HL-60 (cell line): ENCODE data around the gene RPL13A.
A peak's percentile ranks its signal among the peaks of the same experiment; 100 is the strongest.

ENCODE experiments used
- DNase-seq, 2 experiments: peaks; one replicate each; pipeline ENCODE4 v3.0.0-alpha.2; 2010 to 2020; ENCODE audit warnings: low read depth in 1 of 2, low spot score in 1 of 2
- H3K27ac ChIP-seq: fragments of 250-450 bp; sonication (Bioruptor Pico); replicated peaks from 2 replicates; pipeline ENCODE4 v1.5.1; 2020; ENCODE audit warnings: mild to moderate bottlenecking, moderate library complexity
- H3K27me3 ChIP-seq: fragments of 250-450 bp; sonication (Bioruptor Pico); 2 replicates; pipeline ENCODE4 v1.5.1; 2021; ENCODE audit warnings: mild to moderate bottlenecking, moderate library complexity; ENCODE audit not compliant: insufficient read depth, poor library complexity, severe bottlenecking
- H3K4me3 ChIP-seq: replicated peaks from 2 replicates; pipeline ENCODE4 v1.5.1; 2011; ENCODE audit warnings: mild to moderate bottlenecking, control low read depth, low read length; ENCODE audit not compliant: insufficient read depth
- GABPA ChIP-seq: IDR thresholded peaks from 2 replicates; pipeline ENCODE4 v1.6.1; 2012; ENCODE audit warnings: low read depth
- POLR2AphosphoS5 ChIP-seq: IDR thresholded peaks from 2 replicates; pipeline ENCODE4 v1.6.1; 2012; ENCODE audit warnings: low read depth
- REST ChIP-seq: IDR thresholded peaks from 2 replicates; pipeline ENCODE4 v1.6.1; 2012; ENCODE audit warnings: low read depth; ENCODE audit not compliant: insufficient replicate concordance
- SPI1 ChIP-seq: IDR thresholded peaks from 2 replicates; pipeline ENCODE4 v1.6.1; 2012; ENCODE audit warnings: low read depth, mild to moderate bottlenecking, borderline replicate concordance
- TF ChIP-seq, protein P1 (sequence below): IDR thresholded peaks from one replicate; pipeline ENCODE4 v1.5.1; 2011; ENCODE audit warnings: low read length, control low read depth, inconsistent platforms; ENCODE audit not compliant: insufficient read depth

The RPL13A gene

DNA sequence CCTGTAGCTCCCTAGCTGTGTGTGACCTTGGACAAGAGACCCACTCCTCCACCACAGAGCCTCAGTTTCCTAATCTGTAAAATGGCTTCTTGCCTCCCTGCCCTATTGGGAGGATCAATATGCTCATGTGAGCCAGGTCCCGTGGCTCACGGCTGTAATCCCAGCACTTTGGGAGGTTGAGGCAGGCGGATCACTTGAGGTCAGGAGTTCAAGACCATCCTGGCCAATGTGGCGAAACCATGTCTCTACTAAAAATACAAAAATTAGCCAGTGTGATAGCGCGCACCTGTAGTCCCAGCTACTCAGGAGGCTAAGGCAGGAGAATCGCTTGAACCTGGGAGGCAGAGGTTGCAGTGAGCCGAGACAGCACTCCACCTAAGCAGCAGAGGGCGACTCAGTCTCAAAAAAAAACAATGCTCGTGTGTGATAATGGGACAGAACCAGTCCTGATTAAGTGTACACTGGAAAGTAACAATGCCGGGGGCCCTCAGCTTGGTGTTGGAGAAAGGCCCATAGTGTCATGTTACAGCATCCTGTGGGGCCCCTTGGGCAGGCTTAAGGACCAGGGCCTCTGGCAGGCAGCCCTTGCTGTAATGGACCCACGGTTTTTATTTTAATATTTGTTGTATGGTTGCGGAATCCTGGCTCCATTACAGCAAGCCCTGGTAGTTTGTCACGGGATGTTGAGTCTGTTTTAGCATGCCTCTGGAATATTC is 15.6 kb downstream of the RPL13A start:
- peak in 1 of 2 experiments; percentile 45 for DNase-seq
- no peak overlapping the region for H3K27ac ChIP-seq
- H3K4me3 ChIP-seq, result no peak overlapping the region

DNA sequence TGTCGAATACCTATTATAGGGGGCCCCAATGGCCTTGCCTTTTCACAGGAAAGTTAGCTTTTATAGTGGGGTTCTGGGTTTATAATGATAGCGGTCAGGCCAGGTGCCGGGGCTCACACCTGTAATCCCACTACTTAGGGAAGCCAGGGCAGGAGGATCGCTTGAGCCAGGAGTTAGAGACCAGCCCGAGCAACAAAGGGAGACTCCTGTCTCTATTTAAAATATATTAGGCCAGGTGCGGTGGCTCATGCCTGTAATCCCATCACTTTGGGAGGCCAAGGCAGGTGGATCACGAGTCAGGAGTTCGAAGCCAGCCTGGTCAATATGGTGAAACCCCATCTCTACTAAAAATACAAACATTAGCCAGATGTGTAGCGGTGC is 16.2 kb downstream of the RPL13A start:
- no peak for DNase-seq
- Histone ChIP-seq H3K4me3 (no peak overlapping the region), H3K27me3 (no peaks in the 10 kb centered on the region), H3K27ac (no peak overlapping the region)
- TF ChIP-seq GABPA, result no peak
- no peak for TF ChIP-seq SPI1
- TF ChIP-seq REST, result no peak
- TF ChIP-seq POLR2AphosphoS5, result no peak
- TF ChIP-seq, protein P1, sequence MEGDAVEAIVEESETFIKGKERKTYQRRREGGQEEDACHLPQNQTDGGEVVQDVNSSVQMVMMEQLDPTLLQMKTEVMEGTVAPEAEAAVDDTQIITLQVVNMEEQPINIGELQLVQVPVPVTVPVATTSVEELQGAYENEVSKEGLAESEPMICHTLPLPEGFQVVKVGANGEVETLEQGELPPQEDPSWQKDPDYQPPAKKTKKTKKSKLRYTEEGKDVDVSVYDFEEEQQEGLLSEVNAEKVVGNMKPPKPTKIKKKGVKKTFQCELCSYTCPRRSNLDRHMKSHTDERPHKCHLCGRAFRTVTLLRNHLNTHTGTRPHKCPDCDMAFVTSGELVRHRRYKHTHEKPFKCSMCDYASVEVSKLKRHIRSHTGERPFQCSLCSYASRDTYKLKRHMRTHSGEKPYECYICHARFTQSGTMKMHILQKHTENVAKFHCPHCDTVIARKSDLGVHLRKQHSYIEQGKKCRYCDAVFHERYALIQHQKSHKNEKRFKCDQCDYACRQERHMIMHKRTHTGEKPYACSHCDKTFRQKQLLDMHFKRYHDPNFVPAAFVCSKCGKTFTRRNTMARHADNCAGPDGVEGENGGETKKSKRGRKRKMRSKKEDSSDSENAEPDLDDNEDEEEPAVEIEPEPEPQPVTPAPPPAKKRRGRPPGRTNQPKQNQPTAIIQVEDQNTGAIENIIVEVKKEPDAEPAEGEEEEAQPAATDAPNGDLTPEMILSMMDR, result no peak

More for the DNA sequence above, 15.6 kb downstream of the RPL13A start:
- TF ChIP-seq, protein P1, result peak; percentile 32
- no peak for TF ChIP-seq REST
- H3K27me3 ChIP-seq, result no peaks in the 10 kb centered on the region

DNA sequence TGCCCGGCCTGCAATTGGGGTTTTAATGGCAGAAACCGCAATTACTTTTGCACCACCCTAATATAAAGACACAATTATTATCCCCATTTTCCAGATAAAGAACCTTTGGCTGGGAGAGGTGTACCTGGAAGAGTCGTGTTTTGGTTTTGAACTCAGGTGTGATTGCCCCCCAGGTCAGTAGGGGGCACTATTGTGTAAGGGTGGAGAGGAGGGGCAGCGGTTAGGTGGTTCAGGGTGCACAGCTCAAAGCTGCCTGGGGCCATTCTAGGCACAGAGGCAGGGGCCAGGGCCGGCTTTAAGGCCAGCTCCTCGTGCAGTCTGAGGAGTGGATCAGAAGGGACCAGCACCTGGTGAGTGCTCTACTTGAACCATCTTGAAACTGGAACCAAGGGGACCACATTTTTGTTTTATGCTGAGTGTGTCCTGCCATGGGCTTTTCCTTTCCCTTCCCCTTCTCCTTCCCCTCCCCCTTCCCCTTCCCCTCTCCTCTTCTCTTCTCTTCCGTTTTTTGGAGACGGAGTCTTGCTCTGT is 19.2 kb downstream of the RPL13A start:
- Histone ChIP-seq H3K27ac (no peak overlapping the region), H3K4me3 (no peak overlapping the region), H3K27me3 (no peaks in the 10 kb centered on the region)
- DNase-seq, result peak; percentile 72 to 85
- TF ChIP-seq GABPA (no peak), SPI1 (peak; percentile 56; the same call in 1 of the 2 replicates), POLR2AphosphoS5 (no peak), REST (no peak)
- TF ChIP-seq, protein P1, result peak; percentile 84
